ENCODE measurements around the gene CSNK1G2.

CSNK1G2 gene

DNA sequence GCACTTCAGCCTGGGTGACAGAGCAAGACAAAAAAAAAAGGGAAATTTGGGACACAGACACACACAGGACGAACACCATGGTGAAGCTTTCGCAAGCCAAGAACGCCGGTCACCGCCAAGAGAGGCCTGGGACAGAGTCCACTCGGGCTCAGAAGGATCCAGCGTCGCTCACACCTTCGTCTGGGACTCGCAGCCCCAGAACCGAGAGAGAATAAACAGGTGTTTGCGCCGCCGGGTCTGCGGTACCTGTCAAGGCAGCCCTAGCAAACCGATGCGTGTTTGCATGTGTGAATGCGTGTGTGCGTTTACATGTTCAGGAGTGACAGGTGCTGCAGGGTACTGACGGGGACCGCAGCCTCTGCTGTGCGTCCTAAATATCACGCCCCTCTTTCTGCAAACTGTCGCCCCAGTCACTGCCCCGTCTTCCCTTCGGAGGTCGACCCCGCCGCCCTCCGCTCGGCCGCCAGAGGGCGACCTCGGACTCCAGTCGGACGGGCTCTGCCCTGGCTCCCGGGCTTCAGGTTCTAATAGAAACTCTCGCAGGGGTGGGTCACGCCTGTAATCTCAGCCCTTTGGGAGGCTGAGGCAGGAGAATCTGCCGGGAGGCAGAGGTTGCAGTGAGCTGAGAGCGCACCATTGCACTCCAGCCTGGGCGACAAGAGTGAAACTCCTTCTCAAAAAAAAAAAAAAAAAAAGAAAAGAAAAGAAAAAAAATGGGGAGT is 11.8 kb upstream of the CSNK1G2 start:
- H3K4me3 ChIP-seq (ENCODE audit: low read length): no peak overlapping the region
- no peak overlapping the region for H4K5ac ChIP-seq (ENCODE audit: low read length)
- H3K23ac ChIP-seq (ENCODE audit: low read length): no peak overlapping the region
- H3K4me1 ChIP-seq (ENCODE audit: control insufficient read depth, low read depth, low read length): no peaks in the 10 kb centered on the region
- no peak overlapping the region for H3K9ac ChIP-seq (ENCODE audit: low read length)
- WGBS (ENCODE audit: extremely low coverage, insufficient coverage, low lambda C conversion rate): no CpG with 5 or more reads among the region's 42 CpGs
- H3K56ac ChIP-seq (ENCODE audit: low read length): peak overlapping the region; percentile 22
- H3K4ac ChIP-seq (ENCODE audit: low read depth, low read length): no peak overlapping the region
- H4K8ac ChIP-seq (ENCODE audit: low read depth, low read length): no peak overlapping the region
- H2BK5ac ChIP-seq (ENCODE audit: low read length): no peak overlapping the region
- no peaks in the 10 kb centered on the region for H3K36me3 ChIP-seq (ENCODE audit: control insufficient read depth, insufficient read depth, low read length)
- H3K79me1 ChIP-seq (ENCODE audit: low read length): no peaks in the 10 kb centered on the region
- DNase-seq: peak; percentile 83
- no peak overlapping the region for H3K27ac ChIP-seq (ENCODE audit: low read depth, low read length)
- H2AK5ac ChIP-seq (ENCODE audit: low read length): no peak overlapping the region
- no peaks in the 10 kb centered on the region for H3K79me2 ChIP-seq (ENCODE audit: control insufficient read depth, insufficient read depth, low read length)
- H2BK15ac ChIP-seq (replicated peaks; ENCODE audit: low read depth): no peak overlapping the region
- no peak overlapping the region for H3K4me2 ChIP-seq (ENCODE audit: low read length)
- no peaks in the 10 kb centered on the region for H3K27me3 ChIP-seq (ENCODE audit: insufficient read depth, low read length, poor library complexity)
- H2BK120ac ChIP-seq (ENCODE audit: low read depth, low read length): no peak overlapping the region
- H3K18ac ChIP-seq (ENCODE audit: low read length): no peak overlapping the region

DNA sequence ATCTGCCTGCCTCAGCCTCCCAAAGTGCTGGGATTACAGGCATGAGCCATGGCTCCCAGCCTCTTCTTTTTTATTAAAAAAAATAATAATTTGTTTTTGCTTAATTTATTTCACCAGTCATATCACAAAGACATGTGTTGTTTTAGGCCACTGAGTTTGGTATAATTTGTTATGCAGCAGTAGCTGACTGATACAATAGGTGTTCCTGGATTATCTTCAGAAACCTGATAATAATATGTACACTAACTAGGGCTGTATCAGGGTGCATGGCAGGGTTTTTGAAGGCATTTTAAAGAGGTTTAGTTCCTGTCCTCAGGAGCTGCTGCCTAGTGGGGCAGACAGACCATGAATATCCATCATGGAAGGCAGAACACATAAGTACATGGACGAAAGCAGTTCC is 9.5 kb upstream of the CSNK1G2 start:
- no peaks in the 10 kb centered on the region for H3K27me3 ChIP-seq (ENCODE audit: insufficient read depth, low read length, poor library complexity)
- H3K79me2 ChIP-seq (ENCODE audit: control insufficient read depth, insufficient read depth, low read length): no peaks in the 10 kb centered on the region
- H3K4me1 ChIP-seq (ENCODE audit: control insufficient read depth, low read depth, low read length): no peaks in the 10 kb centered on the region
- no peak for DNase-seq
- no peaks in the 10 kb centered on the region for H3K79me1 ChIP-seq (ENCODE audit: low read length)
- no peak overlapping the region for H3K4me3 ChIP-seq (ENCODE audit: low read length)
- no peak overlapping the region for H4K8ac ChIP-seq (ENCODE audit: low read depth, low read length)
- no CpG with 5 or more reads among the region's 1 CpG for WGBS (ENCODE audit: extremely low coverage, insufficient coverage, low lambda C conversion rate)
- no peak overlapping the region for H3K4me2 ChIP-seq (ENCODE audit: low read length)
- H3K23ac ChIP-seq (ENCODE audit: low read length): no peak overlapping the region
- no peak overlapping the region for H2BK5ac ChIP-seq (ENCODE audit: low read length)
- H2BK15ac ChIP-seq (replicated peaks; ENCODE audit: low read depth): no peak overlapping the region
- no peak overlapping the region for H3K56ac ChIP-seq (ENCODE audit: low read length)
- no peak overlapping the region for H4K5ac ChIP-seq (ENCODE audit: low read length)
- H2BK120ac ChIP-seq (ENCODE audit: low read depth, low read length): no peak overlapping the region
- H3K4ac ChIP-seq (ENCODE audit: low read depth, low read length): no peak overlapping the region
- H3K18ac ChIP-seq (ENCODE audit: low read length): no peak overlapping the region
- H3K9ac ChIP-seq (ENCODE audit: low read length): no peak overlapping the region
- H3K27ac ChIP-seq (ENCODE audit: low read depth, low read length): no peak overlapping the region
- no peak overlapping the region for H2AK5ac ChIP-seq (ENCODE audit: low read length)
- H3K36me3 ChIP-seq (ENCODE audit: control insufficient read depth, insufficient read depth, low read length): no peaks in the 10 kb centered on the region

DNA sequence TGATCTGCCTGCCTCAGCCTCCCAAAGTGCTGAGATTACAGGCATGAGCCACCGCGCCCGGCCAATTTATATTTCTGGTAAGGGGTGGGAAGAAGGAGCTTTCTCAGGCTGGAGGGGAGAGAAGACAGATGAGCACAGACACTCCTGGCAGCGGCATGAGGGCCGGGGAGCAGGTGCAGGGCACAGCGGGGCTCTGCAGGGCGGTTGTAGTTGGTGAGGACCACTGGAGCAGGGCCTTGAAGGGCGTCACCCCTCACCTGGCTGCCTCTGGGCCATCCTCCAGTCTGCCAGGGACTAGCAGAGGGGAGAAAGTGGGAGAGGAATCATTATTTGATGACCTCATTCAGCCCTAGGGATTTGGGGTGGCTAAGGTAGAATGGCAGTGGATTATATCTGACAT is 8.6 kb upstream of the CSNK1G2 start:
- H2BK15ac ChIP-seq (replicated peaks; ENCODE audit: low read depth): no peak overlapping the region
- H3K18ac ChIP-seq (ENCODE audit: low read length): no peak overlapping the region
- no peaks in the 10 kb centered on the region for H3K79me2 ChIP-seq (ENCODE audit: control insufficient read depth, insufficient read depth, low read length)
- H2BK120ac ChIP-seq (ENCODE audit: low read depth, low read length): no peak overlapping the region
- H3K4me2 ChIP-seq (ENCODE audit: low read length): no peak overlapping the region
- H2BK5ac ChIP-seq (ENCODE audit: low read length): no peak overlapping the region
- H3K27ac ChIP-seq (ENCODE audit: low read depth, low read length): no peak overlapping the region
- no peak overlapping the region for H4K5ac ChIP-seq (ENCODE audit: low read length)
- no peak overlapping the region for H3K23ac ChIP-seq (ENCODE audit: low read length)
- H3K36me3 ChIP-seq (ENCODE audit: control insufficient read depth, insufficient read depth, low read length): no peaks in the 10 kb centered on the region
- H3K4me3 ChIP-seq (ENCODE audit: low read length): no peak overlapping the region
- H3K79me1 ChIP-seq (ENCODE audit: low read length): no peaks in the 10 kb centered on the region
- H4K8ac ChIP-seq (ENCODE audit: low read depth, low read length): no peak overlapping the region
- H3K4me1 ChIP-seq (ENCODE audit: control insufficient read depth, low read depth, low read length): no peaks in the 10 kb centered on the region
- no peak for DNase-seq
- WGBS (ENCODE audit: extremely low coverage, insufficient coverage, low lambda C conversion rate): no CpG with 5 or more reads among the region's 8 CpGs
- H2AK5ac ChIP-seq (ENCODE audit: low read length): no peak overlapping the region
- H3K27me3 ChIP-seq (ENCODE audit: insufficient read depth, low read length, poor library complexity): no peaks in the 10 kb centered on the region
- no peak overlapping the region for H3K4ac ChIP-seq (ENCODE audit: low read depth, low read length)
- no peak overlapping the region for H3K9ac ChIP-seq (ENCODE audit: low read length)
- no peak overlapping the region for H3K56ac ChIP-seq (ENCODE audit: low read length)

DNA sequence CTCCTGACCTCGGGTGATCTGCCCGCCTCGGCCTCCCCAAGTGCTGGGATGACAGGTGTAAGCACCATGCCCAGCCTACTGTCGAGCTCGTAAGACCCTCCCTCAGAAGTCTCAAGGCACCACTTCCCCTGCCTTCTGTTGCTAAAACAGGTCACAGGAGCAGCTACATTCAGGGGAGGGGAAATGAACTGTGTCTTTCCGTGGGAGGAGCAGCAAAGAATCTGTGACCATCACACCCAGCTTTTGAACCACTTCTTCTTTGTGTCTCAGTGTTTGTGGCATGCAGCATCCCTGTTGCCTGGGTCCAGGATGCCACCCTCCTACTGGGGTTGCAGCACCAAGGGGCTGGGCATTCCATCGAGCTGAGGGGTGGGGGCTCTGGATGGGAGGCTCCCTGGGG is 7.7 kb upstream of the CSNK1G2 start:
- Histone ChIP-seq H3K56ac (ENCODE audit: low read length) (no peak overlapping the region), H3K4ac (ENCODE audit: low read depth, low read length) (no peak overlapping the region), H3K27ac (ENCODE audit: low read depth, low read length) (no peak overlapping the region), H2AK5ac (ENCODE audit: low read length) (no peak overlapping the region), H2BK5ac (ENCODE audit: low read length) (no peak overlapping the region), H3K23ac (ENCODE audit: low read length) (no peak overlapping the region), H2BK15ac (replicated peaks; ENCODE audit: low read depth) (no peak overlapping the region), H3K4me3 (ENCODE audit: low read length) (no peak overlapping the region), H3K4me1 (ENCODE audit: control insufficient read depth, low read depth, low read length) (no peaks in the 10 kb centered on the region), H3K4me2 (ENCODE audit: low read length) (no peak overlapping the region), H3K79me2 (ENCODE audit: control insufficient read depth, insufficient read depth, low read length) (no peaks in the 10 kb centered on the region), H4K8ac (ENCODE audit: low read depth, low read length) (no peak overlapping the region), H3K9ac (ENCODE audit: low read length) (no peak overlapping the region), H2BK120ac (ENCODE audit: low read depth, low read length) (no peak overlapping the region), H3K18ac (ENCODE audit: low read length) (no peak overlapping the region), H3K27me3 (ENCODE audit: insufficient read depth, low read length, poor library complexity) (no peaks in the 10 kb centered on the region), H3K36me3 (ENCODE audit: control insufficient read depth, insufficient read depth, low read length) (no peaks in the 10 kb centered on the region), H3K79me1 (ENCODE audit: low read length) (no peaks in the 10 kb centered on the region), H4K5ac (ENCODE audit: low read length) (no peak overlapping the region)
- DNase-seq: no peak
- no CpG with 5 or more reads among the region's 7 CpGs for WGBS (ENCODE audit: extremely low coverage, insufficient coverage, low lambda C conversion rate)

DNA sequence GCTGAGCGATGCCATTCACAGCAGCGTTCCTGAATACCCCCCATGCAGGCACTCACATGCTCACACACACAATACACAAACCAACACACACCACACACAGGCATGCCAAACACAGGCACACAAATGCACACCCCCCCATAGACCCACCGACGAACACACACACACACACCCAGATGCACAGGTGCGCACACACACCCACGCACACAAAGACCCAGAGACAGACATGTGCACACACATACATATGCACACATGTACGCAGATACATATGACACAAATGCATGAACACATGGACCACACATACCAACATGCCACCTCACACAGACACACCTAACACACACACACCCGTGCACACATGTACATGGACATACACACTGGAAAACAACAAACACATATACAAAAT is 7.0 kb upstream of the CSNK1G2 start:
- H3K36me3 ChIP-seq (ENCODE audit: control insufficient read depth, insufficient read depth, low read length): no peaks in the 10 kb centered on the region
- DNase-seq: no peak
- no peak overlapping the region for H3K9ac ChIP-seq (ENCODE audit: low read length)
- no peak overlapping the region for H3K4me2 ChIP-seq (ENCODE audit: low read length)
- H4K8ac ChIP-seq (ENCODE audit: low read depth, low read length): no peak overlapping the region
- no peaks in the 10 kb centered on the region for H3K79me2 ChIP-seq (ENCODE audit: control insufficient read depth, insufficient read depth, low read length)
- WGBS (ENCODE audit: extremely low coverage, insufficient coverage, low lambda C conversion rate): no CpG with 5 or more reads among the region's 8 CpGs
- no peak overlapping the region for H3K27ac ChIP-seq (ENCODE audit: low read depth, low read length)
- H3K23ac ChIP-seq (ENCODE audit: low read length): no peak overlapping the region
- H3K4me1 ChIP-seq (ENCODE audit: control insufficient read depth, low read depth, low read length): no peaks in the 10 kb centered on the region
- no peak overlapping the region for H4K5ac ChIP-seq (ENCODE audit: low read length)
- H3K56ac ChIP-seq (ENCODE audit: low read length): no peak overlapping the region
- H3K4me3 ChIP-seq (ENCODE audit: low read length): no peak overlapping the region
- H2BK15ac ChIP-seq (replicated peaks; ENCODE audit: low read depth): no peak overlapping the region
- H3K79me1 ChIP-seq (ENCODE audit: low read length): no peaks in the 10 kb centered on the region
- H2AK5ac ChIP-seq (ENCODE audit: low read length): no peak overlapping the region
- H3K27me3 ChIP-seq (ENCODE audit: insufficient read depth, low read length, poor library complexity): no peaks in the 10 kb centered on the region
- H2BK5ac ChIP-seq (ENCODE audit: low read length): no peak overlapping the region
- no peak overlapping the region for H2BK120ac ChIP-seq (ENCODE audit: low read depth, low read length)
- no peak overlapping the region for H3K4ac ChIP-seq (ENCODE audit: low read depth, low read length)
- no peak overlapping the region for H3K18ac ChIP-seq (ENCODE audit: low read length)
